Measurements from ENCODE around the gene RAB3GAP1. TPM values are rescaled to one million over a fixed set of nuclear protein-coding genes. Genes with fewer than 3 reads are reported as not detected.

The RAB3GAP1 gene
- total RNA-seq, 2 experiments from 2014 or later, result 40.2 to 63.6 TPM

GRCh38 chr2:135183822-135184221 is 131.7 kb downstream of the RAB3GAP1 start:
- ChIA-PET CTCF (ENCODE audit: unreplicated experiment) (no interaction called here), POLR2A (interaction anchor here (0.7 kb wide), 2 partner anchors 547 to 890 kb away, joined by 3 read pairs; no protein-coding TSS in a partner anchor)
- Histone ChIP-seq H3K9me3 (ENCODE audit: low read length) (no peaks in the 10 kb centered on the region), H2AFZ (ENCODE audit: low read length) (no peak overlapping the region), H3K4me3 (ENCODE audit: low read depth, low read length, poor library complexity, severe bottlenecking) (no peak overlapping the region), H3K4me2 (ENCODE audit: low read length) (no peak overlapping the region), H3K36me3 (ENCODE audit: insufficient read depth, low read length) (no peaks in the 10 kb centered on the region), H4K20me1 (ENCODE audit: insufficient read depth, low read length) (no peaks in the 10 kb centered on the region), H3K27ac (ENCODE audit: low read depth, low read length, poor library complexity, severe bottlenecking) (no peak overlapping the region), H3K79me2 (ENCODE audit: insufficient read depth, low read depth, low read length) (no peaks in the 10 kb centered on the region), H3K4me1 (ENCODE audit: insufficient read depth, low read length, poor library complexity, severe bottlenecking) (no peaks in the 10 kb centered on the region), H3K9me2 (ENCODE audit: insufficient read depth, low read length) (no peaks in the 10 kb centered on the region)
- intact Hi-C loops (cut with micrococcal nuclease; ENCODE audit: unreplicated experiment), result no loop called here
- no peak for DNase-seq (ENCODE audit: low spot score)
- BruUV-seq (replicated peaks), result no TSS peak
- TF ChIP-seq CTCF (conservative IDR thresholded peaks at IDR 0.05; ENCODE audit: low read length) (no peak), EZH2phosphoT487 (IDR thresholded peaks at IDR 0.05; ENCODE audit: borderline replicate concordance, low read depth, low read length) (no peak)

- TF ChIP-seq CTCF (conservative IDR thresholded peaks at IDR 0.05; ENCODE audit: low read length) (no peak), EZH2phosphoT487 (IDR thresholded peaks at IDR 0.05; ENCODE audit: borderline replicate concordance, low read depth, low read length) (no peak)
- H3K4me3 ChIP-seq (ENCODE audit: low read depth, low read length, poor library complexity, severe bottlenecking), result no peak overlapping the region
- no peak overlapping the region for H3K4me2 ChIP-seq (ENCODE audit: low read length)
- H3K9me3 ChIP-seq (ENCODE audit: low read length), result peaks cover 9% of the 10 kb centered on the region; the same call in 1 of the 2 replicates
- no peak overlapping the region for H2AFZ ChIP-seq (ENCODE audit: low read length)
- no peaks in the 10 kb centered on the region for H4K20me1 ChIP-seq (ENCODE audit: insufficient read depth, low read length)
- DNase-seq (ENCODE audit: low spot score), result no peak
- no TSS peak for BruUV-seq (replicated peaks)
- no peaks in the 10 kb centered on the region for H3K9me2 ChIP-seq (ENCODE audit: insufficient read depth, low read length)
- ChIA-PET CTCF (ENCODE audit: unreplicated experiment) (no interaction called here), POLR2A (no interaction called here)
- H3K79me2 ChIP-seq (ENCODE audit: insufficient read depth, low read depth, low read length), result no peaks in the 10 kb centered on the region
- no peaks in the 10 kb centered on the region for H3K4me1 ChIP-seq (ENCODE audit: insufficient read depth, low read length, poor library complexity, severe bottlenecking)
- H3K27ac ChIP-seq (ENCODE audit: low read depth, low read length, poor library complexity, severe bottlenecking), result no peak overlapping the region
- H3K36me3 ChIP-seq (ENCODE audit: insufficient read depth, low read length), result no peaks in the 10 kb centered on the region
- intact Hi-C loops (cut with micrococcal nuclease; ENCODE audit: unreplicated experiment), result no loop called here
Observed at GRCh38 chr2:135186054-135186453, 134.0 kb downstream of the RAB3GAP1 start.

GRCh38 chr2:135187270-135187669 is 135.2 kb downstream of the RAB3GAP1 start:
- no peak overlapping the region for H2AFZ ChIP-seq (ENCODE audit: low read length)
- H3K4me2 ChIP-seq (ENCODE audit: low read length), result no peak overlapping the region
- H4K20me1 ChIP-seq (ENCODE audit: insufficient read depth, low read length), result no peaks in the 10 kb centered on the region
- no peak overlapping the region for H3K27ac ChIP-seq (ENCODE audit: low read depth, low read length, poor library complexity, severe bottlenecking)
- TF ChIP-seq CTCF (conservative IDR thresholded peaks at IDR 0.05; ENCODE audit: low read length) (no peak), EZH2phosphoT487 (IDR thresholded peaks at IDR 0.05; ENCODE audit: borderline replicate concordance, low read depth, low read length) (no peak)
- H3K4me3 ChIP-seq (ENCODE audit: low read depth, low read length, poor library complexity, severe bottlenecking), result no peak overlapping the region
- H3K4me1 ChIP-seq (ENCODE audit: insufficient read depth, low read length, poor library complexity, severe bottlenecking), result no peaks in the 10 kb centered on the region
- ChIA-PET POLR2A (interaction anchor here (1.0 kb wide), 1 partner anchor 39 kb away, joined by 4 read pairs; no protein-coding TSS in a partner anchor), CTCF (ENCODE audit: unreplicated experiment) (no interaction called here)
- H3K9me3 ChIP-seq (ENCODE audit: low read length), result peaks cover 9% of the 10 kb centered on the region; the same call in 1 of the 2 replicates
- no peaks in the 10 kb centered on the region for H3K36me3 ChIP-seq (ENCODE audit: insufficient read depth, low read length)
- no peaks in the 10 kb centered on the region for H3K79me2 ChIP-seq (ENCODE audit: insufficient read depth, low read depth, low read length)
- no peak for DNase-seq (ENCODE audit: low spot score)
- intact Hi-C loops (cut with micrococcal nuclease; ENCODE audit: unreplicated experiment), result no loop called here
- no TSS peak for BruUV-seq (replicated peaks)
- H3K9me2 ChIP-seq (ENCODE audit: insufficient read depth, low read length), result no peaks in the 10 kb centered on the region
